Ovary (tissue), 3 donors: ENCODE results near the gene MED23.

Experiments used
- CTCF ChIP-seq, 3 donors: fragments of 450-650 bp in 2 of 3; fragments of 200-600 bp in 1 of 3; IDR thresholded peaks; one replicate each; pipeline versions ENCODE4 v1.5.1 to v1.8.0; 2016 to 2022; ENCODE audit warnings: antibody characterized with exemption in 3 of 3, mild to moderate bottlenecking in 1 of 3
- EP300 ChIP-seq: sonication (generic); formaldehyde crosslinking; IDR thresholded peaks from one replicate; pipeline ENCODE4 v1.6.1; 2017; ENCODE audit warnings: antibody characterized with exemption
- POLR2A ChIP-seq: fragments of 450-650 bp; IDR thresholded peaks from one replicate; pipeline ENCODE4 v1.6.1; 2017; ENCODE audit warnings: antibody characterized with exemption, mild to moderate bottlenecking, moderate library complexity
- donor health status: DM: no; HTN: no; CAD: no.

DNA sequence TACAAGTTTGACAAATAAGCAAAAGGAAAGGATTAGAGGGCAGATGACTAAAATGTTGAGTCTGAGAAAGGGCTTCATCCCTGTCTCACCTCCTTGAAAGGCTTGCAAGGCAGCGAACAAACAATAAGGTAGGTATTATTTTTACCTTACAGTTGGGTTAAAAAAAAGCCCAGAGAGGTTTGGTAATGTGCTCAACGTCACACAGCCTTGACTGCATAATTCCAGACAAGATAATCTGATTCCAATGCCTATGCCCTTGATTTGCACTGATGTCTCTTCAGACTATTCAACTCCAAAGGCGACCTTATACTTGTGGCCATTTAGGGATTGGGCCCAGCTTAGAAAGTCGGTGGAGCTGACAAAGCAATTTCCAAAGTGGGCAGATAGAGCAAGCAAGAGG is 53.4 kb downstream of the MED23 start:
- TF ChIP-seq CTCF (IDR thresholded peaks at IDR 0.05) (no peak), EP300 (no peak), POLR2A (no peak)
